BE2C (cell line): Measurements from ENCODE around the gene RNF31.
A peak's percentile ranks its signal among the peaks of the same experiment; 100 is the strongest.

Experiments used
- DNase-seq: peaks from one replicate; pipeline ENCODE4 v3.0.0-alpha.2; 2020
- H3K27me3 ChIP-seq: fragments of 250-450 bp; sonication (Bioruptor Pico); 2 replicates; pipeline ENCODE4 v1.5.1; 2020; ENCODE audit warnings: mild to moderate bottlenecking
- H3K36me3 ChIP-seq: fragments of 250-450 bp; sonication (Bioruptor Pico); 2 replicates; pipeline ENCODE4 v1.5.1; 2020; ENCODE audit warnings: mild to moderate bottlenecking
- H3K4me1 ChIP-seq: fragments of 250-450 bp; sonication (Bioruptor Pico); 2 replicates; pipeline ENCODE4 v1.5.1; 2020
- H3K4me3 ChIP-seq: 2 replicates; pipeline ENCODE4 v1.5.1; 2011; ENCODE audit warnings: low read depth, low read length
- H3K9me3 ChIP-seq: fragments of 250-450 bp; sonication (Bioruptor Pico); 2 replicates; pipeline ENCODE4 v1.5.1; 2020
- CTCF ChIP-seq: IDR thresholded peaks from 2 replicates; pipeline ENCODE4 v1.5.1; 2012; ENCODE audit warnings: mild to moderate bottlenecking, low read depth, low read length

RNF31 gene

DNA sequence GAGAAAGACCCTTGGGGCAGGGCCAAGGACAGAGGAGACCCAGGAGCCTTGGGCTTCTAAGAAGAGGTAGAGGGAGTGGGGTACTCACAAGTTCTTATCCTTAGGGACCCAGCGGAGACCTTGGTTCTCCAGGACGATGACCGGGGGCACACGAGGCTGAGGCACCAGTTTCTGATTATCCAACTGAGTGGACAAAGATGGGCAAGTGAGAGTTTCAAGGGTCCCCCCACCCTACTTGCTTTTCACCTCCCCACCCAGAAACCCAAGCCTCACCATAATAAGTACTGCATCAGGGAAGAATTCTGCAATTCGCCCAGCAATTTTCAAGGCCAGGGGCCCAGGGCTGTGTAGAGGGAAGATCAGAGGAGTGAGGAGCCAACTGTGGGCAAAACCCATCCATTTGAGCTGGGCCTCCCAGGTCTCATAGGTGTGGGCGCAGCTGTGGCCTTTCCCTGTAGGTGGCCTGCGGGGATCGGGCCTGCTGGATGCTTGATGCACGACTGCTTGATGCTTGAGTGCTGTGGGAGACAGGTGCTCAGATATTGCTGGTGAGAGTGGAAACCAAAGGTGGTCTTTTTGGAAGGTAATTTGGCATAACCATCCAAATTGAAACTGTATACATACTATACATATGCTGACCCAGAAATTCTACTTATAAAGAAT, 7.9 kb upstream of the RNF31 start:
- DNase-seq: no peak
- Histone ChIP-seq H3K36me3 (peaks cover 16% of the 10 kb centered on the region), H3K9me3 (no peaks in the 10 kb centered on the region), H3K27me3 (no peaks in the 10 kb centered on the region), H3K4me1 (no peaks in the 10 kb centered on the region), H3K4me3 (peak overlapping the region; percentile 95)
- TF ChIP-seq CTCF: no peak

- Histone ChIP-seq H3K4me3 (peak within 1 kb of the TSS; percentile 95), H3K4me1 (no peaks in the 10 kb centered on the region)
- peak; percentile 100 for DNase-seq
These were observed 6.0 kb upstream of the RNF31 start, which contains the start of gene EMC9 for GRCh38 chr14:24141097-24141880. EMC9 (minus strand) TSS chr14:24141591; CDS start chr14:24141304, 287 bp downstream.

DNA sequence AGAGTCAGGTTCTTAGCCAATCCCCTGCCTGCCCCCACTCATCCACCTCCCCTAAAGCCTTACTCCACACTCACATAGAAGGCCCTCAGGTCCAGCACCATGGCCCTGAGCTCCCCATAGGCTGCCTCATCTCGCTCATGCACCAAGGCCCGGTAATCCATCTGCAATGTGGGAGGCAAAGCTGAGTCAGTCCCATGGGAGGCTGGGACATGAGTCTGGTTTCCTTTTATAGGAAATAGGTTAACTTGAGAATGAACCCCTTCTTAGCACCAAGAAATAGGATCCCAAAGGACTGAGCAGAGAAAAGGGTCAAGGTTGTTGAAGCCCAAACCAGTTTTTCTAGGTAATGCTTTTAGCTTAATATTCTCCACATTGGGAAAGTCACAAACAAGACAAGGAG, 3.8 kb upstream of the RNF31 start:
- H3K27me3 ChIP-seq: no peaks in the 10 kb centered on the region
- no peak for TF ChIP-seq CTCF
- no peaks in the 10 kb centered on the region for H3K4me1 ChIP-seq
- H3K9me3 ChIP-seq: no peaks in the 10 kb centered on the region
- peaks cover 11% of the 10 kb centered on the region for H3K36me3 ChIP-seq
- DNase-seq: no peak
- H3K4me3 ChIP-seq: no peak overlapping the region

More at GRCh38 chr14:24141097-24141880, 6.0 kb upstream of the RNF31 start, which contains the start of gene EMC9:
- peaks cover 16% of the 10 kb centered on the region for H3K36me3 ChIP-seq
- TF ChIP-seq CTCF: peak; percentile 27
- H3K9me3 ChIP-seq: no peaks in the 10 kb centered on the region
- no peaks in the 10 kb centered on the region for H3K27me3 ChIP-seq

DNA sequence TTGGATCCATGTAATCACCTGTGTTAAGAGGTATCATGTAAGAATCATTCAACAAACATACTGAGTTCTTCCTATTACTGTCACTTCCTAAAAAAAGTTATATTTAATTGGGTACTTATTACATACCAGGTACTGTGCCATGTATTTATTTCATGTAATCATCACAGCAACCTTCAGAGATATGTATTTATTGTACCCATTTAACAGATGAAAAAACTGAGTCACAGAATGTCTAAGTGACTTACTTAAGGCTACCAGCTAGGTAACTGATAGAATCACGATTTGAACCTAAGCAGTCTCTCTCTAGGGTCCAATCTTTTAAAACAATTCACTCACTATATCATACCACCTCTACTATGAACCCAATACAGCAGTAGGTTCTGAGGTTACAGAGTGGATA, 2.8 kb upstream of the RNF31 start:
- H3K36me3 ChIP-seq: peaks cover 4% of the 10 kb centered on the region
- no peak for TF ChIP-seq CTCF
- no peaks in the 10 kb centered on the region for H3K4me1 ChIP-seq
- H3K27me3 ChIP-seq: no peaks in the 10 kb centered on the region
- no peak for DNase-seq
- H3K9me3 ChIP-seq: no peaks in the 10 kb centered on the region
- H3K4me3 ChIP-seq: no peak overlapping the region

GRCh38 chr14:24145219-24145618, 2.1 kb upstream of the RNF31 start:
- no peaks in the 10 kb centered on the region for H3K4me1 ChIP-seq
- no peaks in the 10 kb centered on the region for H3K27me3 ChIP-seq
- no peaks in the 10 kb centered on the region for H3K9me3 ChIP-seq
- DNase-seq: no peak
- no peak overlapping the region for H3K4me3 ChIP-seq
- no peak for TF ChIP-seq CTCF
- peaks cover 10% of the 10 kb centered on the region for H3K36me3 ChIP-seq
